Stimulated activated CD4-positive, alpha-beta T cell treated with anti-CD3 and anti-CD28 coated beads, Interleukin-4, amount 100 ng/mL, for 1 hour (primary cell): ENCODE results near the gene DPH3.

Experiments
- DNase-seq: peaks from one replicate; pipeline ENCODE4 v3.0.0-alpha.2; 2020

Gene DPH3

GRCh38 chr3:16253601-16254000, 11.1 kb downstream of the DPH3 start:
- no peak for DNase-seq

GRCh38 chr3:16252988-16253387, 11.8 kb downstream of the DPH3 start:
- DNase-seq, result no peak

- DNase-seq, result no peak
Observed at GRCh38 chr3:16252243-16252978, 12.3 kb downstream of the DPH3 start.

GRCh38 chr3:16251316-16252085, 13.2 kb downstream of the DPH3 start:
- no peak for DNase-seq

DNA sequence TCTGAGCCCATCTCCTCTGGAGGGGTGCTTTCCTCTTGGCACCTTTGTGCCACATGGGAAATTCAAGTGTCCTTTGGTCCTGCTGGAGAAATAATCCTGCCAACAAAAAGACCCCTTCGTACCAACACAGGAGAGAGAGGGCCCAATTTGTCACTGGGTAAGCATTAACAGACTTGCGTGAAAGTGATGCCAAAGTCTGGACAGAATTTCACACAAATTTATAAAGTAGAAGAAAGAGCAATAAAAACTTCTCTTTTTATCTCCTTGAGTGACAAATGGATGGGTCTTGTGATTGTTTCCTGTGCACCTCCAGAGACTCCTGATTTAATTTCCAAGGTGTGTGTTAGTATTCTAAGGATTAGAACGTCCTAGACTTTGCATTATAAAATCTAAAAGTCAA, 14.9 kb downstream of the DPH3 start:
- no peak for DNase-seq

- DNase-seq, result no peak
Observed at GRCh38 chr3:16249336-16249735, 15.4 kb downstream of the DPH3 start.

DNA sequence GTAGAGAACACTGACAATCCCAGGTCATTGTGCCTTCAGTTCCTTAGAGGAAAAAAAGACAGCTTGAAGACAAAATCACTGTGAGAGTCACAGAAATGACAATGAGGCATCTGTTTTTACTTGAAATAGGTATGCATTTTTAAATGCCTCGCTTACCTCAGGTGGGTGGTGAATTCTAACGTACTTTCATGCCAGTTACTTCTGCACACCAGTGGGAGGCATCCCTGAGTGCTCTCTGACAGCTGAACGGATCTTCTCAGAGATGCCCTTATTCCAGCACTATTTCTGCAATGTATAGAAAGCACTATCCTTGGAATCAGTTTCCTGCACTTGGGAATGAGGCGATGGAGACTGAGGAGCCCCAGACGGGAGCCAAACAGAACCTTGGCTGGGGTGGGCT, 16.2 kb downstream of the DPH3 start:
- no peak for DNase-seq

DNA sequence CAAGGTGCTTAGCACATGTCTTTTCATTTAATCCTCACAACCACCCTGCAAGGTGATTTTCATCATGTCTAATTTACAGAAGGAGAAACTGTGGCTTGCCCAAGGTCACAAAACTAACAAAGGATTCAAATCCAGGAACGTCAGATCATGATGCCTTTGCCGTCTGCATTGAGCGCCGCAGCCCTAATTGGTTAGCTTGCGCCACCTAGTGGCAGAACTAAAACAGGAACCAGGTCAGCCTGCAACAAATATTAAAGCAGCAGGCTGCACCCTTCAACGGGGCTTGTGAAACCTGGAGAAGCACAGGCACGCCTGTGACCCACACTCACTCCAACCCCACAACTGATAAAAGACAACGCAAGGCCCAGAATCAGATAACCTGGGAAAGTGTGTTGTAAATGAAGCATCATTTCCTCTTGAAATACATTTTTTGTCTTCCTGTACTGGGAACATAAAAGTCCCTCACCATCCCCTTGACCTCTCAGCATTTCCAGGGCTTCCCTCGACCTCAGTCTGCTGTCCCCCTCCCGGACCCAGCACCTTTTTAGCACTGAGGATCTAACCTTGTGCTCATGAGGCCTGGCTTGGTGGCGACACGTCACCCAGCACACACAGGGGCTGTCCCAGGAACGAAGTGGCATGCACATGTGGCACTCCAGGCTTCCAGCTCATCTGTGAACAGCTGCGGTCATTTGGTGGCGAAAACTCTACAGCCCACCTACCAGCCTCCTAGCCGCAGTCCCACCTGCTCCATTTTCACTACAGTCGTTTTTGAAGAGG, 17.3 kb downstream of the DPH3 start:
- DNase-seq, result peak; percentile 70

GRCh38 chr3:16245609-16246008, 19.1 kb downstream of the DPH3 start:
- no peak for DNase-seq

DNA sequence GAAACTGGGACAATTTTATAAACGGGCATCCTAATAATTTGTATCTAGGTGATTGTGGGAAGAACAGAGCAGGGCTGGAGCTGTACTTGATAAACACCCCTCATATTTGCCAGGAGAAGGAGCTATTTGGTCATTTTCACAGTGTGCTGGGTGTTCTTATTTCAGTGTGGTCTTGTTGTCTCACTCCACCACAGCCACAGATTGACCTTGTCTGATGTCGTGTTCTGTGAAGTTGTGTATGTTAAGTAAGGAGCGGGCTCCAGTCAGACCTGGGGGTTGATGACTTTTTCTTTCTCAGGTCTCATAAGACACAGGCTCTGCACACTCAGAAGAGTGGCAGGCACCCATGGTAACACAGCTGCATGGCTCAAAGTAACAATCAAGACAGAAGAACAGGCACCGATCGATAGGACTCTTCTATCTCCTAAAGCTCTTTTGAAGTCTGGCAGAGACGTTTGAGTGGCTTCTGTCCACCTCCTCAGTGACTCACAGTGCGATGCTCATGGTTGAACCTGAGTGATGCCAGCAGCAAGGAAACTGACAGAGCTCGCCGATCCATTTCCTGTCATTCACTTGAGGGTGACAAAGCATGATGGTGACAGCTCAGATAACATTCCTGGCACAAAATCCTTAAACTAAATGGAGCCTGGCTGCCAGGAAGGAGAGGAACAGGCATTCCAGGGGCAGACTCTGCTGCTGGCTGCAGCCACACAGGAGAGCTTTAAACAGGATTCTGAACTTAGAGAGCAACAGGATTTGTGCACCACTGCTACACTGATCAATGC, 20.8 kb downstream of the DPH3 start:
- DNase-seq, result no peak

GRCh38 chr3:16242177-16242576, 22.6 kb downstream of the DPH3 start:
- no peak for DNase-seq

- no peak for DNase-seq
Observed at GRCh38 chr3:16241225-16241624, 23.5 kb downstream of the DPH3 start.

DNA sequence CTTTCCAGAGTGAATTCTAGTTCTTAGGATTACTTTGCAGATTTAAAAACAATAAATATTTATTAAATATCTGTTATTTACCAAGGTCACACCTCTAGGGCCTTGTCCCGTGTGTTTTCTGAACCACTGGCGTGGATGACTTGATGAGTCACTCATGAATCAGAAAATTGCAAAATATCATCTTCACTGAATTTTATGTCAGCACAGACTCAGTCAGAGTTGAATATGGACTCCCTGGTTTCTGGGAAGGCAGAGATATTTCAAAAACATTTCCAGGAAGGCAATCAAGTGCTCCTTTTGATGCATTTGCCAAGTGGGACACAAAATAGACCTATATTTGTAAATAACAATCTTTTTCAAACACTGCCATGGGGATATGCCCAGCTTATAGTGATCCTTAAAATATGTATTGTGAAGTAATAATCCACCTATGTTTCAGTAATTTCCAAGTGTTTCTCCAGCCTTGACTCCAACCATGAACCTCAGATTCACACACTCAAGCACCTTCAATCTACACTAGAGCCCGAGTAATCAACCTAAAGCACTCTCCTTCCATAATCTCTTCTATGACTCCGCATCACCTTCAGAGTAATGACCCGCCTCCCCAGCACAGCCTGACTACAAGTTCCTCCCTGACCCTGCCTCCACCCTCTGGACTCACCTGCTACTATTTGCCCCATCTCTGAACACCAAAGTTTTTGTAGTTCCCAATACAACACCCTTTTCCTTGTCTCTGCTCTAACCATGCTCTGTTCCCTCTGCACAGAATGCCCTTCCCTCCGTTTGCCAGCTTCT, 24.3 kb downstream of the DPH3 start:
- no peak for DNase-seq

DNA sequence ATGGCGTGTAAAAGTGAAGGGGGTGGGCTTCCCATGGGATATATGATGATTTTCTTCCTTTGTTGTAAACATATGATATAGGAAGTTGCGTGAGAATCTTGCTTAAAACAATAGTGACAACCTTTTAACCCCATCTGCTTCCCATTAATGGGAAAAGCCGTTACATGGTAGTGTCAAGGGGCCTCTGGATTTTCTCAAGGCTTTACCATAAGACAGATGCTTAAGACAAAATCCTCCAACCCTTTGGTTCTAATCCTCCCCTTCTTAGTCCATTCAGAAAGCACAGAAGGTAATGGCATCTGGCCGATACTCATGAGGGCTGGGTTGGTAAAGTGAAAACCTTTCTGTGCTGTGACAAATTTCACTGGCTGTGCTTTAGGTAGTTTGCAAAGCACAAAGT, 25.0 kb downstream of the DPH3 start:
- DNase-seq, result no peak

GRCh38 chr3:16239086-16239770, 25.5 kb downstream of the DPH3 start:
- DNase-seq, result no peak

DNA sequence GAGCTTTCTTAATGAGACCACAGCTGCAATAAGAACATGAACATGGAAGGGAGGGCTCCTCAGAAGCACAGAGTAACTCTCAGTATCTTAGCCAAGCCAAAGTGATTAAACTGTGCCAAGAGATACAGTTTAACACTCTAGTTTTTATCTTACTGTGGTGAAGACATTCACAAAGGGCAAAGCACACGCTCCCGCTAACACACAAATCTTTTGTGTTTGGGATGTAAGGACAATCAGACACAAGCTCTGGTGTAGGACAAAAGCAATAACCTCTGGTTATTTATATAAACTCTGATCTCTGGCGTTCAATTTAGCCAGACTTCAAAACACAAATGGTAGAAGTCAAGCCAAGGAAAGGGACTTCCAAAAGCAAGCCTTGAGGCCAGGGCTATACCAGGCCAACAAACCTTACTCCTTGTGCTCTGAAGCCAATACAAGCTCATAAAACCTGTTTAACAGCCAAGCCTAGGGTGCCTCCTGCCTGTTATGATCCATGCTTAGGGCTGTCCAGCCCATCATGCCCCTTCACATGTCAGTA, 27.8 kb downstream of the DPH3 start:
- no peak for DNase-seq

- no peak for DNase-seq
Observed at GRCh38 chr3:16236030-16236639, 28.6 kb downstream of the DPH3 start.

- DNase-seq, result no peak
Observed at GRCh38 chr3:16234281-16234680, 30.5 kb downstream of the DPH3 start.

DNA sequence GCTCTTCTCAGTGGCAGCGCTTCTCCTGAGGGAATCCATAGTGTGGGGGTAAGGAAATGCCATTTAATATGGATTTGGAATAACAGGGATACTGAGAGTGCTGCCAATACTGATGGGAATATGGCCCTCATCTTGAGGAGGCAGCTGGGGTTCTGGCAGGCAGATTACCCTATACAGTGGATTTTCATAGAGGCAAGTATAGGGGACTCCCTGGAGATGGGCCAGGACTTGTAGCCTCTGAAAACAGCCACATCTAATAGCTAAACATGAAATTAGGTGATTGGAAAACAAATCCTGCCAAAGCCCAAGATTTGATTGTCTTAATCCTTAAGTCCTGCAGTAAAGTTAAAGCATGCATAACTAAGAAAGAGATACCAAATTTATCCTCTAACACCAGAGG, 30.9 kb downstream of the DPH3 start:
- DNase-seq, result no peak

- no peak for DNase-seq
Observed at GRCh38 chr3:16231983-16232382, 32.8 kb downstream of the DPH3 start.

DNA sequence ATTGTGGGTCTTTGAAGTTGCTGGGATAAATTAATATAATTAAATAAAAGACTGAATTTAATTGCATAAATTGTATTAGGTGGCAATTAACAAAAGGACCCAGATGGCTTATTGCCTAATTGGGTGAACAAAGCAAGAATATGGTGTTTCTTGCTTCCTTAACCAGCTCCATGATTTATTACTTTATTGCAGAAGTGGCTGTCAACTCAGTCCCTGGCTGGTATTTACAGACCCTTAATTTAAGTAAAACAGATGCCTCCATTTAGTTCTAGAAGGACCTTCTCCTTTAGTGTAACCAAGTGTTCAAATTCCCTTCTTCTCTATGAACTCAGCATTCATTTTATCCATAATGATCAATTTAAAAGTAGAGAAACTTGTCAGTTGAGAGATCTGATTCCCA, 35.1 kb downstream of the DPH3 start:
- no peak for DNase-seq
